ENCODE results near the gene TRPV3.
"Not testable (repeated sequence)": the region's sequence is repeated elsewhere in the genome, so short reads cannot be mapped to it uniquely, and the experiment has no call there.

Gene TRPV3

GRCh38 chr17:3524024-3524423 lies 33.6 kb downstream of the TRPV3 start:
- no peak for DNase-seq (ENCODE audit: low read depth)

- DNase-seq (ENCODE audit: low read depth): not testable (repeated sequence)
Measured at GRCh38 chr17:3519472-3519871, 38.1 kb downstream of the TRPV3 start.

GRCh38 chr17:3514873-3515272 lies 42.7 kb downstream of the TRPV3 start:
- DNase-seq (ENCODE audit: low read depth): no peak

GRCh38 chr17:3514167-3514566 lies 43.4 kb downstream of the TRPV3 start:
- not testable (repeated sequence) for DNase-seq (ENCODE audit: low read depth)

- DNase-seq (ENCODE audit: low read depth): no peak
Measured at GRCh38 chr17:3513305-3514035, 44.1 kb downstream of the TRPV3 start.

- peak; percentile 61 for DNase-seq (ENCODE audit: low read depth)
Measured at GRCh38 chr17:3512505-3513171, 45.0 kb downstream of the TRPV3 start.

- peak; percentile 56 for DNase-seq (ENCODE audit: low read depth)
Measured at GRCh38 chr17:3511852-3512504, 45.6 kb downstream of the TRPV3 start.

GRCh38 chr17:3510090-3510489 lies 47.5 kb downstream of the TRPV3 start:
- no peak for DNase-seq (ENCODE audit: low read depth)

- no peak for DNase-seq (ENCODE audit: low read depth)
Measured at GRCh38 chr17:3507869-3508268, 49.7 kb downstream of the TRPV3 start.

GRCh38 chr17:3507071-3507470 lies 50.5 kb downstream of the TRPV3 start:
- no peak for DNase-seq (ENCODE audit: low read depth)

- DNase-seq (ENCODE audit: low read depth): no peak
Measured at GRCh38 chr17:3506054-3506453, 51.6 kb downstream of the TRPV3 start.

- no peak for DNase-seq (ENCODE audit: low read depth)
Measured at GRCh38 chr17:3505008-3505407, 52.6 kb downstream of the TRPV3 start.

GRCh38 chr17:3503285-3503684 lies 54.3 kb downstream of the TRPV3 start:
- no peak for DNase-seq (ENCODE audit: low read depth)

GRCh38 chr17:3502466-3502865 lies 55.1 kb downstream of the TRPV3 start:
- no peak for DNase-seq (ENCODE audit: low read depth)

GRCh38 chr17:3501344-3501743 lies 56.3 kb downstream of the TRPV3 start:
- peak; percentile 1 for DNase-seq (ENCODE audit: low read depth)

GRCh38 chr17:3497101-3497500 lies 60.5 kb downstream of the TRPV3 start:
- DNase-seq (ENCODE audit: low read depth): no peak

GRCh38 chr17:3485481-3486068 lies 72.0 kb downstream of the TRPV3 start:
- no peak for DNase-seq (ENCODE audit: low read depth)

GRCh38 chr17:3482852-3483251 lies 74.8 kb downstream of the TRPV3 start:
- DNase-seq (ENCODE audit: low read depth): no peak

GRCh38 chr17:3479988-3480387 lies 77.6 kb downstream of the TRPV3 start:
- no peak for DNase-seq (ENCODE audit: low read depth)

GRCh38 chr17:3475812-3476610 lies 81.6 kb downstream of the TRPV3 start, which contains the start of gene ASPA:
ASPA (plus strand) TSS chr17:3475997; CDS start chr17:3476160, 163 bp downstream.
- peak; percentile 45 for DNase-seq (ENCODE audit: low read depth)

- peak; percentile 3 for DNase-seq (ENCODE audit: low read depth)
Measured at GRCh38 chr17:3475251-3475685, 82.3 kb downstream of the TRPV3 start.

GRCh38 chr17:3474212-3474611 lies 83.4 kb downstream of the TRPV3 start:
- DNase-seq (ENCODE audit: low read depth): peak; percentile 51

All from fibroblast of gingiva (primary cell).